H1 (cell line): ENCODE measurements around the gene CRYAB. TPM values are rescaled to one million over a fixed set of nuclear protein-coding genes. Genes with fewer than 3 reads are reported as not detected.

Experiments
- CTCF ChIA-PET: fragments of 300-600 bp; sonication (Branson Sonifier 250); formaldehyde crosslinking; loops from one replicate; lab custom pipeline; 2021; ENCODE audit not compliant: partially characterized antibody; lab: Charles Lee
- POLR2A ChIA-PET: fragments of 300-600 bp; sonication (Branson Sonifier 250); formaldehyde crosslinking; loops from one replicate; lab custom pipeline; 2021; ENCODE audit warnings: inconsistent platforms; ENCODE audit not compliant: partially characterized antibody; lab: Charles Lee
- DNase-seq, 2 experiments: peaks; one replicate each; pipeline versions ENCODE4 v3.0.0 to v3.0.0-alpha.2; 2010 to 2022; ENCODE audit warnings: low spot score in 2 of 2, low read depth in 1 of 2, mixed read lengths in 1 of 2
- FAIRE-seq: peaks from 2 replicates; lab custom pipeline; 2011; peaks lifted over from hg19 to GRCh38; lab: Jason Lieb, UNC
- H2AFZ ChIP-seq: 2 replicates; pipeline ENCODE4 v1.8.1; 2012; ENCODE audit warnings: low read length, inconsistent platforms
- H2AK5ac ChIP-seq: 2 replicates; pipeline ENCODE4 v1.6.1; 2013; ENCODE audit warnings: low read depth, low read length
- H2BK120ac ChIP-seq: replicated peaks from 2 replicates; pipeline ENCODE3; 2013; ENCODE audit warnings: low read depth, low read length, inconsistent platforms
- H2BK12ac ChIP-seq: 2 replicates; pipeline ENCODE4 v1.6.1; 2013; ENCODE audit warnings: low read depth, low read length
- H2BK15ac ChIP-seq: 2 replicates; pipeline ENCODE4 v1.6.1; 2013; ENCODE audit warnings: low read length
- H2BK20ac ChIP-seq: 2 replicates; pipeline ENCODE4 v1.6.1; 2013; ENCODE audit warnings: low read length
- H2BK5ac ChIP-seq: 2 replicates; pipeline ENCODE4 v1.6.1; 2013; ENCODE audit warnings: low read depth, low read length
- H3K14ac ChIP-seq: 2 replicates; pipeline ENCODE4 v1.6.1; 2013; ENCODE audit warnings: inconsistent platforms; ENCODE audit not compliant: insufficient read length
- H3K18ac ChIP-seq: 2 replicates; pipeline ENCODE4 v1.6.1; 2013; ENCODE audit warnings: low read length; ENCODE audit errors: extremely low read depth
- H3K23ac ChIP-seq: 2 replicates; pipeline ENCODE4 v1.6.1; 2013; ENCODE audit warnings: inconsistent platforms; ENCODE audit not compliant: insufficient read length
- H3K23me2 ChIP-seq: 2 replicates; pipeline ENCODE4 v1.6.1; 2013; ENCODE audit warnings: low read depth, low read length
- H3K27ac ChIP-seq: 2 replicates; pipeline ENCODE4 v1.6.1; 2011; ENCODE audit warnings: low read depth, low read length, inconsistent platforms
- H3K27me3 ChIP-seq, 4 experiments: replicated peaks in 1 of 4; 1 replicate in 1 of 4; 2 replicates in 3 of 4; pipeline versions ENCODE4 v1.6.1 to v1.8.1; 2011 to 2013; ENCODE audit warnings: low read length in 3 of 4, mild to moderate bottlenecking in 3 of 4, inconsistent platforms in 2 of 4, mixed read lengths in 2 of 4, moderate library complexity in 1 of 4; ENCODE audit not compliant: control insufficient read depth in 3 of 4, insufficient read depth in 3 of 4; ENCODE audit errors: extremely low read depth in 1 of 4
- H3K36me3 ChIP-seq, 4 experiments: 2 replicates each; pipeline versions ENCODE4 v1.6.1 to v1.8.1; 2011 to 2013; ENCODE audit warnings: mild to moderate bottlenecking in 4 of 4, low read length in 3 of 4, moderate library complexity in 2 of 4, control low read depth in 1 of 4, inconsistent platforms in 1 of 4; ENCODE audit not compliant: insufficient read depth in 4 of 4, control insufficient read depth in 2 of 4
- H3K4ac ChIP-seq: replicated peaks from 2 replicates; pipeline ENCODE3; 2013; ENCODE audit warnings: low read length, low read depth, mixed read lengths, inconsistent platforms; ENCODE audit not compliant: insufficient read length
- H3K4me1 ChIP-seq, 4 experiments: replicated peaks in 1 of 4; 1 replicate in 1 of 4; 2 replicates in 3 of 4; pipeline versions ENCODE4 v1.6.1 to v1.8.1; 2011 to 2013; ENCODE audit warnings: low read length in 3 of 4, inconsistent platforms in 2 of 4, mixed read lengths in 1 of 4; ENCODE audit not compliant: insufficient read depth in 4 of 4, control insufficient read depth in 3 of 4
- H3K4me2 ChIP-seq, 2 experiments: 2 replicates each; pipeline versions ENCODE4 v1.6.1 to v1.8.1; 2011 to 2013; ENCODE audit warnings: low read depth in 2 of 2, low read length in 2 of 2, control low read depth in 1 of 2, inconsistent platforms in 1 of 2, mild to moderate bottlenecking in 1 of 2; ENCODE audit not compliant: insufficient read depth in 1 of 2
- H3K4me3 ChIP-seq, 4 experiments: fragments of 200-600, 300-600 bp in 1 of 4; sonication (generic), shearing (Covaris generic), sonication (Bioruptor Twin) in 1 of 4; 2 replicates each; pipeline versions ENCODE4 v1.5.1 to v1.8.1; 2011 to 2016; ENCODE audit warnings: low read length in 4 of 4, low read depth in 3 of 4, control low read depth in 2 of 4, inconsistent platforms in 2 of 4, mild to moderate bottlenecking in 2 of 4, mixed read lengths in 1 of 4, moderate library complexity in 1 of 4; ENCODE audit not compliant: insufficient read depth in 2 of 4; ENCODE audit errors: extremely low read depth in 1 of 4
- H3K56ac ChIP-seq: replicated peaks from 2 replicates; pipeline ENCODE3; 2013; ENCODE audit warnings: low read depth, mild to moderate bottlenecking, mixed read lengths, low read length, inconsistent platforms; ENCODE audit not compliant: insufficient read length
- H3K79me1 ChIP-seq: 2 replicates; pipeline ENCODE4 v1.6.1; 2013; ENCODE audit warnings: low read depth, low read length, control low read depth
- H3K79me2 ChIP-seq, 2 experiments: 2 replicates each; pipeline versions ENCODE4 v1.6.1 to v1.8.1; 2012 to 2013; ENCODE audit warnings: low read length in 2 of 2, mild to moderate bottlenecking in 2 of 2, inconsistent platforms in 1 of 2; ENCODE audit not compliant: insufficient read depth in 2 of 2, control insufficient read depth in 1 of 2
- H3K9ac ChIP-seq, 4 experiments: replicated peaks in 1 of 4; 1 replicate in 1 of 4; 2 replicates in 3 of 4; pipeline versions ENCODE4 v1.6.1 to v1.8.1; 2011 to 2013; ENCODE audit warnings: low read depth in 3 of 4, low read length in 3 of 4, control low read depth in 2 of 4, mild to moderate bottlenecking in 2 of 4, moderate library complexity in 2 of 4, inconsistent platforms in 1 of 4; ENCODE audit errors: extremely low read depth in 1 of 4
- H3K9me3 ChIP-seq, 2 experiments: 2 replicates each; pipeline versions ENCODE4 v1.6.1 to v1.8.1; 2012 to 2013; ENCODE audit warnings: mild to moderate bottlenecking in 2 of 2, moderate library complexity in 2 of 2, control low read depth in 1 of 2, inconsistent platforms in 1 of 2, low read depth in 1 of 2, low read length in 1 of 2, mixed read lengths in 1 of 2; ENCODE audit not compliant: insufficient read depth in 2 of 2
- H4K20me1 ChIP-seq, 2 experiments: replicated peaks in 1 of 2; 2 replicates each; pipeline versions ENCODE3 to v1.8.1; 2011 to 2013; ENCODE audit warnings: inconsistent platforms in 2 of 2, low read length in 2 of 2, mild to moderate bottlenecking in 1 of 2; ENCODE audit not compliant: insufficient read depth in 2 of 2, control insufficient read depth in 1 of 2
- H4K5ac ChIP-seq: 2 replicates; pipeline ENCODE4 v1.6.1; 2013; ENCODE audit warnings: low read length, low read depth, mixed read lengths, inconsistent platforms; ENCODE audit not compliant: insufficient read length
- H4K8ac ChIP-seq: 2 replicates; pipeline ENCODE4 v1.8.0; 2013; ENCODE audit warnings: mild to moderate bottlenecking, moderate library complexity, low read length, inconsistent platforms; ENCODE audit not compliant: insufficient read depth; ENCODE audit errors: extremely low read depth
- H4K91ac ChIP-seq: replicated peaks from 2 replicates; pipeline ENCODE3; 2013; ENCODE audit warnings: low read length, mixed read lengths, inconsistent platforms; ENCODE audit not compliant: insufficient read length
- CEBPB ChIP-seq: IDR thresholded peaks from 2 replicates; pipeline ENCODE4 v1.6.1; 2012; ENCODE audit warnings: low read depth, low read length
- JUN ChIP-seq: IDR thresholded peaks from 2 replicates; pipeline ENCODE4 v1.6.1; 2011; ENCODE audit warnings: low read depth, mild to moderate bottlenecking, improper control_type of control experiment, low read length
- JUND ChIP-seq: IDR thresholded peaks from 2 replicates; pipeline ENCODE4 v1.6.1; 2011; ENCODE audit warnings: mild to moderate bottlenecking, improper control_type of control experiment, low read length
- KDM5A ChIP-seq: fragments of 200-600 bp; IDR thresholded peaks from 2 replicates; pipeline ENCODE4 v1.7.1; 2012; ENCODE audit warnings: mild to moderate bottlenecking, low read length, inconsistent platforms, mixed read lengths
- MAX ChIP-seq: IDR thresholded peaks from 2 replicates; pipeline ENCODE4 v1.6.1; 2012; ENCODE audit warnings: inconsistent platforms
- NRF1 ChIP-seq: IDR thresholded peaks from 2 replicates; pipeline ENCODE4 v1.6.1; 2011; ENCODE audit warnings: mild to moderate bottlenecking, low read depth, low read length, improper control_type of control experiment
- POLR2A ChIP-seq, 2 experiments: IDR thresholded peaks; 1 replicate in 1 of 2; 2 replicates in 1 of 2; pipeline ENCODE4 v1.6.1; 2011; ENCODE audit warnings: low read depth in 2 of 2, low read length in 2 of 2, mild to moderate bottlenecking in 2 of 2; ENCODE audit errors: control extremely low read depth in 1 of 2
- POLR2AphosphoS5 ChIP-seq: IDR thresholded peaks from 2 replicates; pipeline ENCODE4 v1.6.1; 2011; ENCODE audit warnings: low read depth, low read length
- RBBP5 ChIP-seq: IDR thresholded peaks from 2 replicates; pipeline ENCODE4 v1.7.1; 2012; ENCODE audit warnings: low read depth, mild to moderate bottlenecking, inconsistent platforms, low read length, moderate library complexity, borderline replicate concordance
- RNF2 ChIP-seq: fragments of 200-900, 300-1000 bp; sonication (generic); IDR thresholded peaks from 2 replicates; pipeline ENCODE4 v1.7.1; 2016; ENCODE audit warnings: borderline replicate concordance, low read depth, mild to moderate bottlenecking, antibody characterized with exemption, low read length; ENCODE audit not compliant: poor library complexity, severe bottlenecking; ENCODE audit errors: missing control alignments
- SAP30 ChIP-seq: fragments of 300-600 bp; sonication (generic); IDR thresholded peaks from 2 replicates; pipeline ENCODE4 v1.7.1; 2012; ENCODE audit warnings: low read length, moderate library complexity, mild to moderate bottlenecking, inconsistent platforms; ENCODE audit not compliant: insufficient read depth, insufficient replicate concordance
- SP2 ChIP-seq: IDR thresholded peaks from 2 replicates; pipeline ENCODE4 v1.6.1; 2012; ENCODE audit warnings: mild to moderate bottlenecking, low read length, inconsistent platforms
- WGBS, 2 experiments: shearing (Covaris generic) in 1 of 2; methylation state at CpG; one replicate each; pipeline versions ENCODE4 v1.1.6 to v1.1.7; 2013 to 2015; ENCODE audit warnings: low lambda C conversion rate in 2 of 2, mixed read lengths in 2 of 2, inconsistent platforms in 1 of 2, low coverage in 1 of 2, missing lambda C conversion rate in 1 of 2; ENCODE audit not compliant: insufficient replicate concordance in 2 of 2, insufficient coverage in 1 of 2, insufficient read length in 1 of 2; ENCODE audit errors: extremely low coverage in 1 of 2, missing lambda C conversion rate in 1 of 2; 5-methylcytosine and 5-hydroxymethylcytosine counted together
- polyA plus RNA-seq, 7 experiments: library from polyadenylated mRNA; depleted of rRNA in 3 of 7; stranded (reverse) in 5 of 7; unstranded in 2 of 7; fragments of >200 nt in 5 of 7; fragments of 200-250 nt in 2 of 7; gene quantifications; 1 replicate in 5 of 7; 2 replicates in 1 of 7; 4 replicates in 1 of 7; pipeline versions ENCODE4 v1.2.1 to v1.2.3, GENCODE V29; 2011 to 2013; ENCODE audit warnings: missing spikeins in 2 of 7, mixed read lengths in 2 of 7
- total RNA-seq: library from RNA; stranded (reverse); fragmentation: NEBNext Ultra II Directional; extraction: Animal tissue kit (Norgen Biotek cat#: 25700); gene quantifications from 2 replicates; pipeline ENCODE4 v1.2.1, GENCODE V29; 2021
- TF ChIP-seq, protein P1 (sequence below): IDR thresholded peaks from 2 replicates; pipeline ENCODE4 v1.6.1; 2012; ENCODE audit warnings: inconsistent platforms

CRYAB gene
- total and polyA plus RNA-seq, 2 of the 8 experiments (the other 6 are each of a cell fraction or from before 2014, with no cell fraction given), result 1.9 to 2.0 TPM

DNA sequence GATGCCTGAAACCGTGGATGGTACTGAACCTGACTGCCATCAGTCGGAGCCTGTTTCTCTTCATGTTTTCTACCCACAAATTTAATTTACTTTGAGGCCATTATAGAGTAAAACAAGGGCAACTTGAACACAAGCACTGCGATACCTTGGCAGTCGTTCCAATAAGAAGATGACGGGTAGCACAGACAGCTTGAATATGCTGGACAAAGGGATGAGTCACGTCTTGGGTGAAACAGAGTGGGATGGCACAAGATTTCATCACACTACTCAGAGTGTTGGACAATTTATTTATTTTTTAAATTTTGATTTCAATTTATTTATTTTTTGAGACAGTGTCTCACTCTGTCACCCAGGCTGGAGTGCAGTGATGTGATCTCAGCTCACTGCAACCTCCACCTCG, 31.3 kb upstream of the CRYAB start:
- Histone ChIP-seq H3K9me3 (no peaks in the 10 kb centered on the region), H4K20me1 (no peaks in the 10 kb centered on the region), H3K23me2 (peaks cover 1% of the 10 kb centered on the region), H4K5ac (no peak overlapping the region), H2BK12ac (no peak overlapping the region), H3K4me1 (peaks cover 6 to 11% (median 9%) of the 10 kb centered on the region in 4 experiments), H3K36me3 (peaks cover 0 to 3% (median 0%) of the 10 kb centered on the region in 4 experiments; a peak in 1 of 8 replicates), H3K27me3 (no peaks in the 10 kb centered on the region), H3K23ac (no peak overlapping the region), H3K79me2 (peaks cover 0 to 5% of the 10 kb centered on the region in 2 experiments; a peak in 2 of 4 replicates), H4K91ac (no peak overlapping the region), H3K79me1 (0 out of 2 replicates have a peak, but pooled peaks cover 2% of the 10 kb centered on the region), H2BK120ac (no peak overlapping the region), H4K8ac (no peak overlapping the region), H3K14ac (no peak overlapping the region), H3K4me2 (no peak overlapping the region), H2BK15ac (no peak overlapping the region), H2AFZ (no peak overlapping the region), H3K4me3 (no peak overlapping the region), H2BK5ac (no peak overlapping the region), H3K4ac (no peak overlapping the region), H3K27ac (no peak overlapping the region), H2AK5ac (no peak overlapping the region), H2BK20ac (no peak overlapping the region), H3K56ac (no peak overlapping the region), H3K9ac (no peak overlapping the region), H3K18ac (no peak overlapping the region)
- FAIRE-seq, result no peak
- 94% methylated on average over 7 of the region's 7 CpGs; no CpG with 5 or more reads in 1 of the 2 experiments for WGBS, 2 experiments
- DNase-seq, result no peak
- CTCF ChIA-PET, result interaction anchor here (1.2 to 25.5 kb wide), 3 partner anchors 13 to 65 kb away, joined by 3 to 565 read pairs (median 61); no protein-coding TSS in a partner anchor
- POLR2A ChIA-PET, result interaction anchor here (1.3 kb wide), 1 partner anchor 11 kb away, joined by 3 read pairs; no protein-coding TSS in a partner anchor
- TF ChIP-seq JUN (no peak), KDM5A (no peak), POLR2A (IDR thresholded peaks at IDR 0.05; ENCODE audit: control extremely low read depth in 1 of 2, low read depth in 2 of 2, low read length in 2 of 2) (no peak), RBBP5 (no peak), POLR2AphosphoS5 (no peak), CEBPB (no peak), NRF1 (no peak), JUND (no peak), RNF2 (no peak), SAP30 (no peak), SP2 (no peak), MAX (no peak)
- TF ChIP-seq, protein P1, sequence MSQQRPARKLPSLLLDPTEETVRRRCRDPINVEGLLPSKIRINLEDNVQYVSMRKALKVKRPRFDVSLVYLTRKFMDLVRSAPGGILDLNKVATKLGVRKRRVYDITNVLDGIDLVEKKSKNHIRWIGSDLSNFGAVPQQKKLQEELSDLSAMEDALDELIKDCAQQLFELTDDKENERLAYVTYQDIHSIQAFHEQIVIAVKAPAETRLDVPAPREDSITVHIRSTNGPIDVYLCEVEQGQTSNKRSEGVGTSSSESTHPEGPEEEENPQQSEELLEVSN, result no peak
